Vagina (tissue), 2 donors: ENCODE results near the gene ZNF628. TPM values are rescaled to one million over a fixed set of nuclear protein-coding genes. Genes with fewer than 3 reads are reported as not detected.

Experiments used
- DNase-seq, 2 donors: peaks; one replicate each; pipeline ENCODE4 v3.0.0-alpha.2; 2017; ENCODE audit errors: extremely low spot score in 2 of 2
- H3K27ac ChIP-seq: fragments of 200-600 bp; sonication (generic); one replicate; pipeline ENCODE4 v1.5.1; 2019
- H3K27me3 ChIP-seq: fragments of 200-600 bp; sonication (generic); one replicate; pipeline ENCODE4 v1.5.1; 2019
- H3K36me3 ChIP-seq, 2 donors: fragments of 200-600 bp; sonication (generic); one replicate each; pipeline ENCODE4 v1.5.1; 2017 to 2019
- H3K4me1 ChIP-seq: fragments of 200-600 bp; sonication (generic); one replicate; pipeline ENCODE4 v1.5.1; 2019
- H3K4me3 ChIP-seq, 2 donors: fragments of 200-600 bp; sonication (generic); 1 replicate in 1 of 2; 2 replicates in 1 of 2; pipeline ENCODE4 v1.5.1; 2016 to 2019
- H3K9me3 ChIP-seq: fragments of 200-600 bp; sonication (generic); one replicate; pipeline ENCODE4 v1.5.1; 2019
- CTCF ChIP-seq, 3 experiments: fragments of 450-650 bp in 2 of 3; fragments of 200-600 bp in 1 of 3; sonication (generic) in 1 of 3; IDR thresholded peaks; one replicate each; pipeline ENCODE4 v1.5.1; 2017 to 2019; ENCODE audit warnings: antibody characterized with exemption in 3 of 3, mild to moderate bottlenecking in 2 of 3, moderate library complexity in 2 of 3
- POLR2A ChIP-seq, 2 donors: fragments of 450-650 bp; IDR thresholded peaks; one replicate each; pipeline ENCODE4 v1.6.1; 2017; ENCODE audit warnings: antibody characterized with exemption in 2 of 2, mild to moderate bottlenecking in 2 of 2, moderate library complexity in 2 of 2
- POLR2AphosphoS5 ChIP-seq, 2 donors: sonication (generic); formaldehyde crosslinking; IDR thresholded peaks; one replicate each; pipeline ENCODE4 v1.9.0; 2017; ENCODE audit warnings: antibody characterized with exemption in 2 of 2, mild to moderate bottlenecking in 2 of 2, low read depth in 1 of 2; ENCODE audit not compliant: insufficient read depth in 1 of 2
- intact Hi-C: fragments of 100-400 bp; cut with DNase I; formaldehyde crosslinking; loops from one replicate; pipeline ENCODE4 v1.15.1; 2023
- total RNA-seq: library from RNA; depleted of rRNA; stranded (reverse); fragments of >200 nt; gene quantifications from one replicate; pipeline ENCODE4 v1.2.3, GENCODE V29; 2016

The ZNF628 gene
- total RNA-seq, 1 donor from 2014 or later, result 2.7 TPM

GRCh38 chr19:55520691-55521292, 44.4 kb downstream of the ZNF628 start:
- H3K27me3 ChIP-seq, result no peaks in the 10 kb centered on the region
- H3K4me1 ChIP-seq, result peaks cover 17% of the 10 kb centered on the region
- H3K4me3 ChIP-seq, result no peak overlapping the region
- no peaks in the 10 kb centered on the region for H3K36me3 ChIP-seq
- no peak overlapping the region for H3K27ac ChIP-seq
- TF ChIP-seq CTCF (IDR thresholded peaks at IDR 0.05), result no peak
- no peak for TF ChIP-seq POLR2AphosphoS5 (IDR thresholded peaks at IDR 0.05; ENCODE audit: insufficient read depth in 1 of 2, low read depth in 1 of 2)
- TF ChIP-seq POLR2A (IDR thresholded peaks at IDR 0.05), result no peak
- H3K9me3 ChIP-seq, result no peaks in the 10 kb centered on the region
- intact Hi-C loops, result no loop called here
- no peak for DNase-seq

GRCh38 chr19:55525289-55526101, 49.1 kb downstream of the ZNF628 start:
- Histone ChIP-seq H3K27me3 (no peaks in the 10 kb centered on the region), H3K4me1 (peaks cover 17% of the 10 kb centered on the region), H3K4me3 (no peak overlapping the region), H3K9me3 (no peaks in the 10 kb centered on the region), H3K36me3 (no peaks in the 10 kb centered on the region), H3K27ac (no peak overlapping the region)
- TF ChIP-seq CTCF (IDR thresholded peaks at IDR 0.05), result no peak
- TF ChIP-seq POLR2A (IDR thresholded peaks at IDR 0.05), result no peak
- no peak for TF ChIP-seq POLR2AphosphoS5 (IDR thresholded peaks at IDR 0.05; ENCODE audit: insufficient read depth in 1 of 2, low read depth in 1 of 2)
- intact Hi-C loops, result no loop called here
- no peak for DNase-seq

- intact Hi-C loops, result no loop called here
- H3K4me3 ChIP-seq, result no peak overlapping the region
- TF ChIP-seq POLR2A (IDR thresholded peaks at IDR 0.05) (no peak), CTCF (IDR thresholded peaks at IDR 0.05) (no peak), POLR2AphosphoS5 (IDR thresholded peaks at IDR 0.05; ENCODE audit: insufficient read depth in 1 of 2, low read depth in 1 of 2) (no peak)
- H3K27me3 ChIP-seq, result no peaks in the 10 kb centered on the region
- no peak overlapping the region for H3K27ac ChIP-seq
- H3K9me3 ChIP-seq, result no peaks in the 10 kb centered on the region
- no peaks in the 10 kb centered on the region for H3K36me3 ChIP-seq
- H3K4me1 ChIP-seq, result peaks cover 11% of the 10 kb centered on the region
- DNase-seq, result no peak
Measured at GRCh38 chr19:55526216-55527196, 50.1 kb downstream of the ZNF628 start.

- peaks cover 6% of the 10 kb centered on the region for H3K4me1 ChIP-seq
- H3K4me3 ChIP-seq, result no peak overlapping the region
- H3K36me3 ChIP-seq, result no peaks in the 10 kb centered on the region
- H3K27ac ChIP-seq, result no peak overlapping the region
- no peak for DNase-seq
- TF ChIP-seq POLR2AphosphoS5 (IDR thresholded peaks at IDR 0.05; ENCODE audit: insufficient read depth in 1 of 2, low read depth in 1 of 2) (no peak), POLR2A (IDR thresholded peaks at IDR 0.05) (no peak), CTCF (IDR thresholded peaks at IDR 0.05) (no peak)
- intact Hi-C loops, result no loop called here
- H3K9me3 ChIP-seq, result no peaks in the 10 kb centered on the region
- H3K27me3 ChIP-seq, result no peaks in the 10 kb centered on the region
Measured at GRCh38 chr19:55527197-55528029, 51.0 kb downstream of the ZNF628 start.
